Activated CD8-positive, alpha-beta memory T cell treated with anti-CD3 and anti-CD28 coated beads for 24 hours (primary cell): ENCODE results near the gene ANTKMT.

ENCODE experiments used
- DNase-seq: peaks from one replicate; pipeline ENCODE4 v3.0.0-alpha.2; 2020

The ANTKMT gene

GRCh38 chr16:720990-721764 is at the start of gene ANTKMT:
ANTKMT (plus strand) TSS chr16:721146; CDS start chr16:721275, 129 bp downstream.
- DNase-seq: peak; percentile 92

DNA sequence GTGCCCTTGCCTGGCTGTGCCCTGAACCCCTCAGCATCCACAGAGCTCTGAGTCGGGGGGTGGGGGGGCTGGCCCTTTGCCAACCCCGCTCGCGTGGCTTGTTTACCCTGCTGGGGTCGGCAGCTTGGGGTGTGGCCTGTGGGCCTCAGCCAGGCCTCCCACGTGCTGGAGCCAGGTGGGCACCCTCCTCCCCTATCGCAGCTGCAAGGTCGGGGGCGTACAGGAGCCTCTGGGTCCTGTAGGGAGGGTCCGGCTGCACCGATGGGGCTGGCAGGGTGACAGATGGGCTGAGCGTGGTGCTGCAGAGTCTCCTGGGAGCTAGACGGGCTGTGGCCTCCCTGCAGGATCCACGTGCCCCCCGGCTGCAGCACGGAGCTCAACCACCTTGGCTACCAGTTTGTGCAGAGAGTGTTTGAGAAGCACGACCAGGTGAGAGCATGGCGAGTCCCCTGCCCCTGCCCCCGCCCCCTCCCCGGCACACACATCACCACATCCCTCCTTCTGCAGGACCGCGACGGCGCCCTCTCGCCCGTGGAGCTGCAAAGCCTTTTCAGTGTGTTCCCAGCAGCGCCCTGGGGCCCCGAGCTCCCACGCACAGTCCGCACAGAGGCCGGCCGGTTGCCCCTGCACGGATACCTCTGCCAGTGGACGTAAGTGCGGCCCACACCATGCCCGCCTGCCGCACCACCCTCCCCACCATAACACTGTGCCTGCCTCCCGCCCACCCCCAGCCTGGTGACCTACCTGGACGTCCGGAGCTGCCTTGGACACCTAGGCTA is 49.4 kb upstream of the ANTKMT start:
- no peak for DNase-seq

- no peak for DNase-seq
These were observed 48.6 kb upstream of the ANTKMT start for GRCh38 chr16:672371-672770.

DNA sequence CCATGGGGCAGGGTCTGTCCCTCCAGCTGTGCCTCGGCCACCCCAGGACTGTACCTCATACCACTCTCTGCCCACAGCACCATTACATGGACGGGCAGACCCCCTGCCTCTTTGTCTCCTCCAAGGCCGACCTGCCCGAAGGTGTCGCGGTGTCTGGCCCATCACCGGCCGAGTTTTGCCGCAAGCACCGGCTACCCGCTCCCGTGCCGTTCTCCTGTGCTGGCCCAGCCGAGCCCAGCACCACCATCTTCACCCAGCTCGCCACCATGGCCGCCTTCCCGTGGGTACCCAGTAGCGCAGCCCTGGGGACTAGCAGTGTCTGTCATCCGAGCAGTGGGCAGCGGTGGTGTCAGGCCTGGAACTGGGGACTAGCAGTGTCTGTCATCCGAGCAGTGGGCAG is 48.1 kb upstream of the ANTKMT start:
- DNase-seq: no peak

GRCh38 chr16:673399-673991 is 47.5 kb upstream of the ANTKMT start:
- DNase-seq: no peak

- DNase-seq: no peak
These were observed 46.6 kb upstream of the ANTKMT start for GRCh38 chr16:674214-674881.

DNA sequence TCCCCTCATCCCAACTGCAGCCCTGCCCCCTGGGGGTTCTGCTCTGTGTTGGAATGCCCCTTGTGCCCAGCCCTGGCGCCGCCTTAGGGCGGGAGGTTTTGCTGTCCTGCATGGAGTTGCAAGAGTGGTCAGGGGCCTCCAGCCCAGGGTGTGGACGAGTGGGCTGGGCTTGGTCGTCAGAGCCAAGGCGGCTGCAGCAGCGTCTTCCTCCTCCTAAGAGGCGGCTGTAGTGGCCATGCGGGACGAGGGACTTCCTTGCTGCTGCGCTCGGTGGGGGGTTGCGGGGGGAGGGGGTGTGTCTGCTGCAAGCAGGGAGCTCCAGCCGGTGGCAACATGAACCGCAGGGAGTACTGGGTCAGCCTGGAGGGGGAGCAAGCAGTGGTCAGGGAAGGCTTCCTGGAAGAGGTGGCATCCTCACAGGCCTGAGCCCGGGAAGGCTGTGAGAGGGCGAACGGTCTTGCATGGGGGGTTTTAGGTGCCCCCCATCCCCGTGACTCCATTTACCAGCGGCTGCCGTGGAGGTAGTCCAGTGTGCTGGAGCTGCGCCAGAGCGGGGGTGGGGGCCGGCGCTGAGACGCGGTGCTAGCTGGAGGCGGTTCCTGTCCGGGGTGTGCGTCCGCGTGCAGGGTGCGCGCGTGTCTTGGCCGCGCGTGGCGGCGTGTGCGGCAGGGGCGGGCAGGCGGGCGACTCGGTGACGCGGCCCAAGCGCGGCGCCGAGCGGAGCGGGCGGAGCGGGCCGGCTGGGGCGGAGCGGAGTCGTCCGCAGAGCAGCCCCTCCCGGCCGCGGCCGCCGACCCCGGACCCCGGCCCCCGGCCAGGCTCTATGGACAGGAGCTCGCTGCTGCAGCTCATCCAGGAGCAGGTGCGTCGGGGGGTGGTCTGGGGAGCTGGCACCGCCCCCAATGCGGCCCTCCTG is 45.7 kb upstream of the ANTKMT start, which contains the start of gene RHBDL1:
TSS of gene RHBDL1 (plus strand) at position 704 of the 916 bp plus-strand sequence. CDS start at position 824, 120 bp downstream.
- DNase-seq: peak; percentile 67

GRCh38 chr16:675884-676564 is 44.9 kb upstream of the ANTKMT start:
- DNase-seq: no peak

GRCh38 chr16:676565-676902 is 44.4 kb upstream of the ANTKMT start:
- DNase-seq: no peak

- DNase-seq: no peak
These were observed 44.0 kb upstream of the ANTKMT start for GRCh38 chr16:676913-677312.

GRCh38 chr16:677316-678190 is 43.4 kb upstream of the ANTKMT start:
- no peak for DNase-seq

- DNase-seq: no peak
These were observed 42.6 kb upstream of the ANTKMT start for GRCh38 chr16:678209-678857.

DNA sequence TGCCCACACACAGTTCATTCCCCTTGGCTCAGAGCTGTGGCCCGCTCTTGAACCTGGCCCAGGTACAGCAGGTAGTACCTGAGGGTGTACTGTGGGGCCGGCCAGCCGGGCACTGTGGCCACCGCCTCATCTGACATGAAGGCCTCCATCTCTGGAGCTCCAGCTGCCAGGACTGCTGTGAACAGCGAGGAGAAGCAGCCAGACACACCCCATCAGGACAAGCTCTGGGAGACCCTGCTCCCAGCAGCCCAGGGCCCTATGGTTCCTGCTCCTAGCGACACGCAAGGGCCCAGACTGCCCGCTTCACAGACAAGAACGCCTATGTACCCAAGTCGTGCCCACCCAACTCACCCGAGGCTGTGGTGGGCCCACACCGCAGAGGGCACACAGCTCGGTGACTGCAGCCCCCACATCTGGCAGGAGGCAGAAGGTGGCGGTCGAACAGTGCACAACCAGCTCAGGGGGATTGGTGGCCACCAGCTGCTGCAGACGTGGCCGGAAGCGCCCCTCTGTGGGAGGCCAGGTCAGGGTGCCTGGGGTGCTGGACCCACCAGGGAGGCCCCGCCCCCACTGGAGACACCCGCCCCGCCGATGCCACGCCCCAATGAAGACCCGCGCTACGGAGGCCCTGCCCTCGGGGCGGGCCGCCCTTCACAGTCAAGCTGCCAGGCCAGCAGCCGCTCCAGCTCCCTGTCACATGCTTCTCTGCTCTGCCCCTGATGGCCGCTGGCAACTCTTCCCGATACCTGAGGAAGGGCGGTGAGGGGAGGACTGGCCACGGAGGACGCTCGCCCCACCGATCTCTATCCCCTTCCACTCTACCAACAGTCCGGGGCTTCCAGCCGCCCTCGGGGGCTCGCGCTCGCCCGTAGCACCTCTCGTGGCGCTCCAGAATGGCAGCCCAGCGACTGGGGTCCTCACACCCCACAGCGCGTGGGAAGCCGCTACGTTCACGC is 41.8 kb upstream of the ANTKMT start:
- no peak for DNase-seq

GRCh38 chr16:679814-680624 is 40.9 kb upstream of the ANTKMT start, which contains the start of gene STUB1:
STUB1 (plus strand) TSS chr16:680410; CDS start chr16:680526, 116 bp downstream.
- DNase-seq: peak; percentile 94

- no peak for DNase-seq
These were observed 40.4 kb upstream of the ANTKMT start for GRCh38 chr16:680625-680945.

- peak; percentile 70 for DNase-seq
These were observed 39.8 kb upstream of the ANTKMT start for GRCh38 chr16:680967-681745.
